ENCODE data around the gene FOXQ1.

FOXQ1 gene

DNA sequence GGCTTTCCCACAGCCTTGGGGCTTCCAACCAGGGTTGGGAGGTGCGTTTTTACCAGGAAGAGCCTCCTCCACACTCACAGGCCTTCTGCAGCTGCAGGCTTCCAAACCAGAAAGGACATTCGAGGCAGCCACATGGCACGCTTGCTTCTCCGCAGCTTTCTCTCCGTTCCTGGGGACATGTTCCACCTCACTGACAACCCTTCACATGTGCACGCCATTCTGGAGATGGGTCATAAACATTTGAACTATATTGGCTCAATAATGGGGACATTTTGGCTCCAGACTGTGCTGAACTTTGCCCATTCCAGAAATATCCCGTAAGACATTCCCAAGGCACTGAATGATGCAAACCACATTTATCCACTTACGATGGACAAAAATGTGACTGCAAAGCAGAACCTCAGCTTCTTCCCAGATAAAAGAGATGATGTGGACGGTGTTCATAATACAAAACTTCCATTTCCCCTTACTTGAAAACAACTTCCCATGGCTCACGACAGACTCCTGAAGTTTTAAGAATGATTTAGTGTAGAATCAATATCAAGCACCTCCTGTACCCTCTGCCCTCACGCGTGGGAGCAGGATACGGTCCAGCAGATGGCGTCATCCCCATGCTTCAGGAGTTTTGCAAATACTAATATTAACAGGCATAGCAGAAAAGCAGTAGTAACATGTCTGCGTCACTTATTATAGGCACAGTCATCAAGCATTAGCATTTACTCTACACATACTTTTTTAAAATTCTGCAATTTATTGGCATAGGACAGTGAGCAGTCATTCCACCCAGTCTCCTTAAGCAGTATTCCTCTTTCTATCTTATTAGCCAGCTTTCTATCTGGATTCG, 52.1 kb downstream of the FOXQ1 start:
- no peak for DNase-seq (ENCODE audit: low spot score)

Data from globus pallidus (tissue), 1 donor.